ENCODE data around the gene TCF12.

TCF12 gene

GRCh38 chr15:56883088-56883487 lies 35.4 kb upstream of the TCF12 start:
- DNase-seq (ENCODE audit: insufficient read length, low spot score) = no peak
- FAIRE-seq = no peak

GRCh38 chr15:56886363-56886931 lies 32.0 kb upstream of the TCF12 start:
- DNase-seq (ENCODE audit: insufficient read length, low spot score) (no peak), FAIRE-seq (no peak)
- TF ChIP-seq CTCF (IDR thresholded peaks at IDR 0.05; ENCODE audit: insufficient read depth, missing control alignments) = no peak

More at GRCh38 chr15:56883088-56883487, 35.4 kb upstream of the TCF12 start:
- no peak for TF ChIP-seq CTCF (IDR thresholded peaks at IDR 0.05; ENCODE audit: insufficient read depth, missing control alignments)

GRCh38 chr15:56886932-56887781 lies 31.3 kb upstream of the TCF12 start:
- FAIRE-seq (no peak), DNase-seq (ENCODE audit: insufficient read length, low spot score) (peak; percentile 53)
- peak; percentile 21 for TF ChIP-seq CTCF (IDR thresholded peaks at IDR 0.05; ENCODE audit: insufficient read depth, missing control alignments)

GRCh38 chr15:56887782-56888438 lies 30.5 kb upstream of the TCF12 start:
- TF ChIP-seq CTCF (IDR thresholded peaks at IDR 0.05; ENCODE audit: insufficient read depth, missing control alignments) = no peak
- DNase-seq (ENCODE audit: insufficient read length, low spot score) (no peak), FAIRE-seq (no peak)

GRCh38 chr15:56890038-56890437 lies 28.4 kb upstream of the TCF12 start:
- TF ChIP-seq CTCF (IDR thresholded peaks at IDR 0.05; ENCODE audit: insufficient read depth, missing control alignments) = no peak
- FAIRE-seq (no peak), DNase-seq (ENCODE audit: insufficient read length, low spot score) (no peak)

- TF ChIP-seq CTCF (IDR thresholded peaks at IDR 0.05; ENCODE audit: insufficient read depth, missing control alignments) = no peak
- no peak for DNase-seq (ENCODE audit: insufficient read length, low spot score)
- FAIRE-seq = no peak
These were observed 26.5 kb upstream of the TCF12 start for GRCh38 chr15:56891852-56892440.
